Peyer's patch (tissue), 4 donors: ENCODE results near the gene HPF1. TPM values are rescaled to one million over a fixed set of nuclear protein-coding genes. Genes with fewer than 3 reads are reported as not detected.
A peak's percentile ranks its signal among the peaks of the same experiment; 100 is the strongest.
"Not testable (repeated sequence)": the region's sequence is repeated elsewhere in the genome, so short reads cannot be mapped to it uniquely, and the experiment has no call there.

Experiments used
- DNase-seq, 3 donors: peaks; one replicate each; pipeline ENCODE4 v3.0.0-alpha.2; 2017 to 2019
- H3K27ac ChIP-seq, 4 donors: fragments of 200-600 bp; sonication (generic); one replicate each; pipeline ENCODE4 v1.5.1; 2016 to 2019
- H3K27me3 ChIP-seq, 2 donors: fragments of 200-600 bp; sonication (generic); one replicate each; pipeline ENCODE4 v1.5.1; 2019
- H3K36me3 ChIP-seq, 3 donors: fragments of 200-600 bp; sonication (generic); one replicate each; pipeline ENCODE4 v1.5.1; 2016 to 2019
- H3K4me1 ChIP-seq, 4 donors: fragments of 200-600 bp; sonication (generic); one replicate each; pipeline ENCODE4 v1.5.1; 2016 to 2019
- H3K4me3 ChIP-seq, 4 donors: fragments of 200-600 bp; sonication (generic); 1 replicate in 3 of 4; 2 replicates in 1 of 4; pipeline ENCODE4 v1.5.1; 2016 to 2019; ENCODE audit warnings: mild to moderate bottlenecking in 1 of 4
- H3K9me3 ChIP-seq, 4 donors: fragments of 200-600 bp; sonication (generic); one replicate each; pipeline ENCODE4 v1.5.1; 2016 to 2019; ENCODE audit warnings: mild to moderate bottlenecking in 1 of 4
- CTCF ChIP-seq, 6 experiments: fragments of 450-650 bp in 4 of 6; fragments of 200-600 bp in 2 of 6; sonication (generic) in 1 of 6; IDR thresholded peaks; one replicate each; pipeline ENCODE4 v1.5.1; 2017 to 2019; ENCODE audit warnings: antibody characterized with exemption in 6 of 6, mild to moderate bottlenecking in 3 of 6, moderate library complexity in 1 of 6
- POLR2A ChIP-seq, 2 donors: fragments of 450-650 bp; IDR thresholded peaks; one replicate each; pipeline ENCODE4 v1.5.1; 2017; ENCODE audit warnings: antibody characterized with exemption in 2 of 2, mild to moderate bottlenecking in 2 of 2, moderate library complexity in 2 of 2
- total RNA-seq, 4 donors: library from RNA; depleted of rRNA; stranded (reverse); fragments of >200 nt; gene quantifications; one replicate each; pipeline ENCODE4 v1.1.0, GENCODE V29; 2016

The HPF1 gene
- total RNA-seq, 4 donors from 2014 or later, result 7.1 to 55.3 (median 13.5) TPM

GRCh38 chr4:169756971-169757574 is 671 bp downstream of the HPF1 start:
- peaks cover 0 to 4% (median 0%) of the 10 kb centered on the region in 3 donors for H3K36me3 ChIP-seq
- no peak for DNase-seq
- H3K27me3 ChIP-seq, result no peaks in the 10 kb centered on the region
- TF ChIP-seq CTCF (IDR thresholded peaks at IDR 0.05), result no peak
- no peak for TF ChIP-seq POLR2A (IDR thresholded peaks at IDR 0.05)
- peaks cover 0 to 18% (median 6%) of the 10 kb centered on the region in 4 donors for H3K4me1 ChIP-seq
- H3K9me3 ChIP-seq, result no peaks in the 10 kb centered on the region
- H3K4me3 ChIP-seq, result peak overlapping the region; percentile 65 to 96 (median 74)
- H3K27ac ChIP-seq, result peak overlapping the region; percentile 37 to 74 (median 62)

GRCh38 chr4:169745291-169745690 is 12.5 kb downstream of the HPF1 start:
- no peak for DNase-seq
- TF ChIP-seq CTCF (IDR thresholded peaks at IDR 0.05), result no peak
- no peak for TF ChIP-seq POLR2A (IDR thresholded peaks at IDR 0.05)
- H3K36me3 ChIP-seq, result peaks cover 0 to 3% (median 0%) of the 10 kb centered on the region in 3 donors

GRCh38 chr4:169744601-169745000 is 13.1 kb downstream of the HPF1 start:
- H3K27ac ChIP-seq, result no peak overlapping the region
- no peak for DNase-seq
- no peak overlapping the region for H3K4me3 ChIP-seq
- TF ChIP-seq POLR2A (IDR thresholded peaks at IDR 0.05) (no peak), CTCF (IDR thresholded peaks at IDR 0.05) (no peak)
- H3K27me3 ChIP-seq, result no peaks in the 10 kb centered on the region
- H3K4me1 ChIP-seq, result no peaks in the 10 kb centered on the region
- H3K9me3 ChIP-seq, result no peaks in the 10 kb centered on the region
- H3K36me3 ChIP-seq, result peaks cover 0 to 8% (median 0%) of the 10 kb centered on the region in 3 donors

More at GRCh38 chr4:169745291-169745690, 12.5 kb downstream of the HPF1 start:
- Histone ChIP-seq H3K4me3 (no peak overlapping the region), H3K9me3 (no peaks in the 10 kb centered on the region), H3K27me3 (no peaks in the 10 kb centered on the region), H3K27ac (no peak overlapping the region), H3K4me1 (no peaks in the 10 kb centered on the region)

GRCh38 chr4:169741569-169741968 is 16.2 kb downstream of the HPF1 start:
- Histone ChIP-seq H3K27me3 (no peaks in the 10 kb centered on the region), H3K4me3 (no peak overlapping the region), H3K9me3 (no peaks in the 10 kb centered on the region), H3K36me3 (peaks cover 0 to 25% (median 0%) of the 10 kb centered on the region in 3 donors), H3K27ac (no peak overlapping the region), H3K4me1 (no peaks in the 10 kb centered on the region)
- TF ChIP-seq POLR2A (IDR thresholded peaks at IDR 0.05), result no peak
- no peak for TF ChIP-seq CTCF (IDR thresholded peaks at IDR 0.05)
- DNase-seq, result no peak

GRCh38 chr4:169738604-169739003 is 19.1 kb downstream of the HPF1 start:
- H3K27ac ChIP-seq, H3K27me3 ChIP-seq, H3K4me3 ChIP-seq, DNase-seq, H3K9me3 ChIP-seq, H3K4me1 ChIP-seq: not testable (repeated sequence)
- peaks cover 0 to 36% (median 0%) of the 10 kb centered on the region in 3 donors for H3K36me3 ChIP-seq

GRCh38 chr4:169730564-169730963 is 27.2 kb downstream of the HPF1 start:
- no peak overlapping the region for H3K27ac ChIP-seq
- H3K4me3 ChIP-seq, result no peak overlapping the region
- no peak for DNase-seq
- H3K9me3 ChIP-seq, result no peaks in the 10 kb centered on the region
- no peaks in the 10 kb centered on the region for H3K4me1 ChIP-seq
- TF ChIP-seq POLR2A (IDR thresholded peaks at IDR 0.05) (no peak), CTCF (IDR thresholded peaks at IDR 0.05) (no peak)
- no peaks in the 10 kb centered on the region for H3K27me3 ChIP-seq
- H3K36me3 ChIP-seq, result peaks cover 0 to 19% (median 0%) of the 10 kb centered on the region in 3 donors
